Measurements from ENCODE around the gene CARMIL3. TPM values are rescaled to one million over a fixed set of nuclear protein-coding genes. Genes with fewer than 3 reads are reported as not detected.
A peak's percentile ranks its signal among the peaks of the same experiment; 100 is the strongest.

The CARMIL3 gene
- total RNA-seq, 6 experiments from 2014 or later: 0.18 to 1.9 (median 0.29) TPM

DNA sequence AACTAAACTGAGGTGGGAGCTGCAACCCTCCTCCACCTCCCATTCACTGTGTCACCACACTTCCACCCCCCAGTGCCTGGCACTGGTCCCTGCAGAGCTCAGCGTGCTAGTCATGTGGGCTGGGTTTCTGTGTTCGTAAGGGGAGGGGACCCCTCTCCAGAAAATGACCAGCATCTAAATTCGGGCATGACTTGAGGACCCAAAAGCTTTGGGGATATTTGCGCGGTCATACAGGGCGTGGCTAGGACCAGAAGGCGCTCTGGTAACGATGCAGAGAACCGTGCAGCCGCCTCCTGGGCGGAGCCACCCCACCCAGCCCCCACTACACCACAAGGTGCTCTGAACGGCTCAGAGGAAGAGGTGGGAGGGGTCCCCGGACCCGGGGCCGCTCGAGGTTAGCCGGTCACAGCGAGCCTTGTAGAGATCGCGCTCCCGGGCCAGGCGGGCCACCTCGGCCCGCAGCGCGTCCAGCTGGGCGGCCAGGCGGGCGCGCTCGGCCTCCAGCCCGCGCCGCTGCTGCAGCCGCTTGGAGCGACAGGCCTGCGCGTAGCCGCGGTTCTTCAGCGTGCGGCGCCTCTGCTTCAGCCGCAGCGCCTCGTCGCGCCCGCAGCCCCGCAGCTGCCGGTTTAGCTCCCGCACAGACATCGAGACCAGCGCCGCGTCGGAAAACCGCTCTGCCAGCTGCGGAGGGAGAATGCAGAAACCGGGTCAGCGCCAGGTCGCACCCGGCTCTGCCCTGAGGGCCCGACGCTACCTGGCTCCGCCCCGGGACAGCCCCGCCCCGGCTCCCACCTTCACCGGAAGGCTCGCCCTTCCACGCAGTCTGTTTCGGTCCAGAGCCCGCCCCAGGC, 29.3 kb downstream of the CARMIL3 start:
- 0% methylated on average over 7 of the region's 74 CpGs for WGBS (ENCODE audit: insufficient coverage, low coverage, low lambda C conversion rate, missing lambda C conversion rate)
- H3K9me3 ChIP-seq: no peaks in the 10 kb centered on the region
- intact Hi-C loops (cut with DNase I): no loop called here
- DNase-seq (peak; percentile 76 to 89 (median 80)), ATAC-seq (peak; percentile 87 to 92 (median 90))
- peak; percentile 72 for TF ChIP-seq POLR2A (IDR thresholded peaks at IDR 0.05)
- TF ChIP-seq, protein P1, sequence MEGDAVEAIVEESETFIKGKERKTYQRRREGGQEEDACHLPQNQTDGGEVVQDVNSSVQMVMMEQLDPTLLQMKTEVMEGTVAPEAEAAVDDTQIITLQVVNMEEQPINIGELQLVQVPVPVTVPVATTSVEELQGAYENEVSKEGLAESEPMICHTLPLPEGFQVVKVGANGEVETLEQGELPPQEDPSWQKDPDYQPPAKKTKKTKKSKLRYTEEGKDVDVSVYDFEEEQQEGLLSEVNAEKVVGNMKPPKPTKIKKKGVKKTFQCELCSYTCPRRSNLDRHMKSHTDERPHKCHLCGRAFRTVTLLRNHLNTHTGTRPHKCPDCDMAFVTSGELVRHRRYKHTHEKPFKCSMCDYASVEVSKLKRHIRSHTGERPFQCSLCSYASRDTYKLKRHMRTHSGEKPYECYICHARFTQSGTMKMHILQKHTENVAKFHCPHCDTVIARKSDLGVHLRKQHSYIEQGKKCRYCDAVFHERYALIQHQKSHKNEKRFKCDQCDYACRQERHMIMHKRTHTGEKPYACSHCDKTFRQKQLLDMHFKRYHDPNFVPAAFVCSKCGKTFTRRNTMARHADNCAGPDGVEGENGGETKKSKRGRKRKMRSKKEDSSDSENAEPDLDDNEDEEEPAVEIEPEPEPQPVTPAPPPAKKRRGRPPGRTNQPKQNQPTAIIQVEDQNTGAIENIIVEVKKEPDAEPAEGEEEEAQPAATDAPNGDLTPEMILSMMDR (IDR thresholded peaks at IDR 0.05): no peak
- H3K27ac ChIP-seq: peak overlapping the region; percentile 51 to 69 (median 60)
- peak overlapping the region; percentile 62 to 69 (median 64) for H3K4me3 ChIP-seq
- H3K36me3 ChIP-seq: no peaks in the 10 kb centered on the region
- no peaks in the 10 kb centered on the region for H3K27me3 ChIP-seq
- peaks cover 0 to 14% (median 5%) of the 10 kb centered on the region in 4 donors for H3K4me1 ChIP-seq

DNA sequence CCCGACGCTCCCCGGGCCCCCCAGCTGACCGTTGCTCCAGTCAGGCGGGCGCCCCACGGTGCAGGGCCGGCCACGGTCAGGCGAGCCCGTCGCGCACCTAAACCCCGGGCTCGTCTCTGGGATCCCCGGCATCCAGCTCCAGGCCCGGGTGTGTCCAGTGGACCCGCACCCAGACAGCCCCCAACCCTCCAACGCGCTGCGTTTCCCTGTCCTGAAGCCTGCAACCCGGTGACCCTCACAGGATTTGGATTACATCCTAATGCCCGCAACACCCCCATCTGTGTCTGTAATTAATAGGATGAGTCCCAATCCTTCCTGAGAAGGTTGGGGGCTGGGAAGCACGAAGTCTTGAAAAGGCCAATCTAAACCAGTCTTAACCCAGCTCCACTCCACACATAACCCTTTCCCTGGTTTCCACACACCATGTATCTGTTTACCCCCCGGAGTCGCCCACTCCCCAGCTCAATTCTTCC, 30.0 kb downstream of the CARMIL3 start:
- intact Hi-C loops (cut with DNase I): no loop called here
- Histone ChIP-seq H3K4me1 (peaks cover 0 to 14% (median 5%) of the 10 kb centered on the region in 4 donors), H3K36me3 (no peaks in the 10 kb centered on the region), H3K4me3 (peak overlapping the region; percentile 62 to 69 (median 64)), H3K9me3 (no peaks in the 10 kb centered on the region), H3K27me3 (no peaks in the 10 kb centered on the region), H3K27ac (peak overlapping the region; percentile 51 to 69 (median 60))
- no peak for DNase-seq
- WGBS (ENCODE audit: insufficient coverage, low coverage, low lambda C conversion rate, missing lambda C conversion rate): 30% methylated on average over 13 of the region's 26 CpGs
- no peak for ATAC-seq
- peak; percentile 12 for TF ChIP-seq POLR2A (IDR thresholded peaks at IDR 0.05)
- TF ChIP-seq, protein P1 (IDR thresholded peaks at IDR 0.05): no peak

DNA sequence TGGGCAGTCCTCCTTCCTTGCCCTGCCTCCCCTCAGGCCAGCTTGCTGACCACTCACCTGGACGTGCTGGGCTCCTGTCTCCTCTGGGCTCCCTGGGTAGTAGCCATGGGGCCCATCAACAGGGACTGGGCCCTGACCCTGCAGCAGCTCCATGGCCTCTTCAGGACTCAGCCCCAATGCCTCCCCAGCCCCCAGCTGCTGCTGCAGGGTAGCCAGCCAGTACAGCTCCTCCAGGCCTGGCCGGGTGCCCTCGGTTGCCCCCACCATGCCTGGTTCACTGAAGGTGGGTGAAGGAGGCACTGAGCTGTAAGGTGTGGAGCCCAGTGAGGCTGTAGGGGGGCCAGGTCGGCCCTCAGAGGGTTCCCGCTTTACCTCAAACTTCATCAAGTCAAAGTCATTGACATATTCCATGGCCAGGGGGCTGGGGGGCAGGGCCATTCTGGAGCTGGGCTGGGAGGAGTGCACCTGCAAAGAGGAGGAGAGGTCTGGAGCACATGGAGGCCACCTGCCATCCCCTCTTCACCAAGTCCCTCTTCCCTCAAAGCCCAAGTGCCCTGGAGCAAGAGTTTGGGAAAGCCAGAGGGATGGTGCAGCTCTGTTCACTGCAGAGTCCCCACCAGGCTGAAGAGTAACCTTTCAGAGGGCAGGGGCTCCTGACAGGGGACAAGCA, 30.7 kb downstream of the CARMIL3 start:
- no peak for TF ChIP-seq POLR2A (IDR thresholded peaks at IDR 0.05)
- TF ChIP-seq, protein P1 (IDR thresholded peaks at IDR 0.05): no peak
- intact Hi-C loops (cut with DNase I): no loop called here
- Histone ChIP-seq H3K4me3 (no peak overlapping the region), H3K27me3 (no peaks in the 10 kb centered on the region), H3K36me3 (no peaks in the 10 kb centered on the region), H3K4me1 (peaks cover 0 to 14% (median 5%) of the 10 kb centered on the region in 4 donors), H3K9me3 (no peaks in the 10 kb centered on the region), H3K27ac (no peak overlapping the region)
- no peak for ATAC-seq
- DNase-seq: no peak
- no CpG with 5 or more reads among the region's 5 CpGs for WGBS (ENCODE audit: insufficient coverage, low coverage, low lambda C conversion rate, missing lambda C conversion rate)

DNA sequence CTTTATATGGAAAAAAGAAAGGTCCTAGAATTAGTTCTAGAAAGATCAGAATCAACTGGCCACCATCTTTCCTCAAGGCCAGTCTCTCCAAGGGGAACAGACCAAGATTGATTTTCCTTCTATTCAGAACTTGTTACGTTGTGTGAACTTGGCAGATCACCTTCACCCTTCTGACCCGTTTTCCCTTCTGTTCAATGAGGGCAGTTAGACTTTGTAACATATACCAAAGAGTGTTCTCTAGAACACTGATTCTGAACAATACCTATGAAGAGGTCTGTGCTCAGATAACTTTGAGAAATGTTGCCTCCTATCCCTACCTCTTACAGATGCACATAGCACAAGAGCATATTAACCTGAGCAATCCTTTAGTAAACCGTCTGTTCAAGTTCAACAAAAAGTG, 31.7 kb downstream of the CARMIL3 start:
- Histone ChIP-seq H3K27ac (no peak overlapping the region), H3K36me3 (no peaks in the 10 kb centered on the region), H3K4me1 (peaks cover 0 to 14% (median 5%) of the 10 kb centered on the region in 4 donors), H3K27me3 (no peaks in the 10 kb centered on the region), H3K9me3 (no peaks in the 10 kb centered on the region), H3K4me3 (no peak overlapping the region)
- ATAC-seq (peak in 1 of 4 donors; percentile 11), DNase-seq (no peak)
- intact Hi-C loops (cut with DNase I): no loop called here
- no peak for TF ChIP-seq POLR2A (IDR thresholded peaks at IDR 0.05)
- TF ChIP-seq, protein P1 (IDR thresholded peaks at IDR 0.05): no peak
- WGBS (ENCODE audit: insufficient coverage, low coverage, low lambda C conversion rate, missing lambda C conversion rate): 35% methylated on average over 3 of the region's 3 CpGs

Measured in right lobe of liver (tissue), 6 donors.